Measurements from ENCODE around the gene FRY.

DNA sequence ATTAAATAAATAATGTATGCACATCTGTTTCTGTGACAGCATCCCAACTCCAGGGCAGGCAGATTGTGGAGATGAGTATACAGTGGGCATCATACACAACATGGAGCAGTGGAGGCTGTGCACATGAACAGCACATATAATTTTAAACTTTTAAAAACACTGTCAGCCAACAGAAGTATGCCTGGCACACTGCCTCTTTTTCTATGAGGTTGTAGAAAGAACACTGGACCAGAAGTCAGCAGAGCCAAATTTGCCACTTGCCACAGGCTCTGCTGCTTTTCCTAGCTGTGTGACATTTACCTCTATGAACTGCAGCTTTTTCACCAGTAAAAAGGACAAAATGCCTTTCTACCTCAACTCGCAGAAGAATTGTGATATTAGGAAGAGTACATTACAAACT, 118.7 kb downstream of the FRY start:
- TF ChIP-seq, protein P1, sequence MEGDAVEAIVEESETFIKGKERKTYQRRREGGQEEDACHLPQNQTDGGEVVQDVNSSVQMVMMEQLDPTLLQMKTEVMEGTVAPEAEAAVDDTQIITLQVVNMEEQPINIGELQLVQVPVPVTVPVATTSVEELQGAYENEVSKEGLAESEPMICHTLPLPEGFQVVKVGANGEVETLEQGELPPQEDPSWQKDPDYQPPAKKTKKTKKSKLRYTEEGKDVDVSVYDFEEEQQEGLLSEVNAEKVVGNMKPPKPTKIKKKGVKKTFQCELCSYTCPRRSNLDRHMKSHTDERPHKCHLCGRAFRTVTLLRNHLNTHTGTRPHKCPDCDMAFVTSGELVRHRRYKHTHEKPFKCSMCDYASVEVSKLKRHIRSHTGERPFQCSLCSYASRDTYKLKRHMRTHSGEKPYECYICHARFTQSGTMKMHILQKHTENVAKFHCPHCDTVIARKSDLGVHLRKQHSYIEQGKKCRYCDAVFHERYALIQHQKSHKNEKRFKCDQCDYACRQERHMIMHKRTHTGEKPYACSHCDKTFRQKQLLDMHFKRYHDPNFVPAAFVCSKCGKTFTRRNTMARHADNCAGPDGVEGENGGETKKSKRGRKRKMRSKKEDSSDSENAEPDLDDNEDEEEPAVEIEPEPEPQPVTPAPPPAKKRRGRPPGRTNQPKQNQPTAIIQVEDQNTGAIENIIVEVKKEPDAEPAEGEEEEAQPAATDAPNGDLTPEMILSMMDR (IDR thresholded peaks at IDR 0.05), result no peak
- TF ChIP-seq POLR2A (IDR thresholded peaks at IDR 0.05), result no peak
